Stimulated activated CD4-positive, alpha-beta T cell treated with anti-CD3 and anti-CD28 coated beads, TNF-alpha, amount 100 ng/mL, for 1 hour (primary cell): ENCODE results near the gene SPDYE2B.
"Not testable (repeated sequence)": the region's sequence is repeated elsewhere in the genome, so short reads cannot be mapped to it uniquely, and the experiment has no call there.

Source experiments
- DNase-seq, 3 donors: peaks; one replicate each; pipeline ENCODE4 v3.0.0-alpha.2; 2020; ENCODE audit warnings: low read depth in 3 of 3, low spot score in 1 of 3

SPDYE2B gene

DNA sequence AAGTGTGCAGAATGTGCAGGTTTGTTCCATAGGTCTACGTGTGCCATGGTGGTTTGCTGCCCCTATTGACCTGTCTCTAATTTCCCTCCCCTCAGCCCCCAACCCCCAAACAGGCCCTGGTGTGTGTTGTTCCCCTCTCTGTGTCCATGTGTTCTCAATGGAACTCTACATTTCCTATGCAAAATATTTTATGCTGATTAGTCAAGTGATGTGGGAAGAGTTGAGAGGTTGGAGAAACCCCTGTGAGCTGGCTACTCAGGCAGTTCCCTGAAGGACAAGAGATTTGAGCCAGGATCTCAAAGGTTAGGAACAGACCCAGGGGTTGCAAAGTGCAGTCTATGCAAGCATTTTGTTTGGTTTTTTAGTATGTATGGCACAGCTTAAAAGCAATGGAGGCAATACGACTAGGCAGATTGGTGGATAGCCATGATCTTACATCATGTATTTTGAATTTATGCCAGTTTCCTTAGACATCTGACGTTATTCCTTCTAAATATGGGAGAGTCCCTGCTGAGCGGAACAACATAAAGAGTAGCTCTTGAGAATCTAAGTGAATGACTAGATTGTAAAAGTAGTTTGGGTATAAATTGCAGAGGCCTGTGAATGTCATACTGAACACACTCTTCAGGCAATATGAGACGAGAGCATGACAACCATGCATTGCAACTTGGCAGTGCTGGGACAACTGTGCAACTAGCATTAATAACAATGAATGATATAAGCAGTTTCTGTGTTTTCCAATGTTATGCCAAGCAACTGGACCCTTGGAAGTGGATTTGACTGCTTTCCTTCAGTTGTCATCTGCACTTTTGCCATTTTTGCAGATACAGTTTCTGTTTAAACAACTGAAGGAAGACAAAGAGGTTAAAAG lies 47.8 kb downstream of the SPDYE2B start:
- DNase-seq, result not testable (repeated sequence)

DNA sequence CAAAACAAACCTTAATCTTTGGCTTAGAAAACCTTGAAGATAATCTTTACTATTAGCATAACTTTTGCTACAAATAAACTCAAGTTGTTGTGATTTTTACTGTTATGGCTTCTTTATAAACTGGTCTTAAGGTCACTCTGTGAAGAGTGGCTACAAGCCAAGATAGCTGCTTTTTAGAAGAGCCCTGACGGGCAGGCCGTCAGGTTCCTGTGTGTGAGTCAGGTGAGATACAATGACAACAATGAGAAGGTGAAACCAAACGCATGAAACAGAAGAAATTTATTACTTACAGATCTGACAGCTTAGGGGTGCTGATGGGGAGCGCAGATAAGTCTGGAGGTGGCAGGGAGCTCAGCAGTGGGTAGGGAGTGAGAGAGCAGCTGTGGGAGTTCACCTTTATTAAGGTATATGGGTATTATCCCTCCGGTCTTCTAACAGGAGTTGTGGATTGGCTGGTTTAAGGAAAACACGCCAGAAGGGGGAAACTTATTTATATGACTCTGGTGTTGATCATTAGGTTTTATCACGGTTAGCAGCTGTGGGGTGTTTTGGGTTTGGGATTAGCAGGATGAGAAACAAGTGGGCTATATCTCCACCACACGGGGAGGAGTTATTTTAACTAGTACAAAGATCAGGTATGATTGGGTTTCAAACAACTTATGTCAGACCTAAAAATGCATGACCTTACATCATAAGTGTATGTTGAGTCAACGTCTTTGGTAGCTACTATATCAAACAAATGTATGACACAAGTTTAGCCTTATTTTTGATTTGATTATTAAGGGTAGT lies 49.0 kb downstream of the SPDYE2B start:
- DNase-seq, result not testable (repeated sequence)
